ENCODE measurements around the gene PEA15.

DNA sequence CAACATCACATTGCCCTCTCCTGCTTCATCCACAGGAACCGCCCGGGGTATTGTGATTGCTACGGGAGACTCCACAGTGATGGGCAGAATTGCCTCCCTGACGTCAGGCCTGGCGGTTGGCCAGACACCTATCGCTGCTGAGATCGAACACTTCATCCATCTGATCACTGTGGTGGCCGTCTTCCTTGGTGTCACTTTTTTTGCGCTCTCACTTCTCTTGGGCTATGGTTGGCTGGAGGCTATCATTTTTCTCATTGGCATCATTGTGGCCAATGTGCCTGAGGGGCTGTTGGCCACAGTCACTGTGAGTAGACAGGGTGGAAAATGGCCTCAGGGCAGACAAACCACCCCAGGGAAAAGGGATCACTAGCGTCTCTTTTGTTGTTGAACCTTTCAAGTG lies 41.1 kb upstream of the PEA15 start:
- TF ChIP-seq EZH2phosphoT487 (IDR thresholded peaks at IDR 0.05; ENCODE audit: insufficient read depth, low read depth) (no peak), EZH2 (IDR thresholded peaks at IDR 0.05; ENCODE audit: insufficient read depth, poor library complexity, severe bottlenecking) (no peak)

Measured in GM23248 (cell line).